GM12865 (cell line): ENCODE measurements around the gene TLCD3B.

Experiments
- DNase-seq: peaks from one replicate; pipeline ENCODE4 v3.0.0; 2010; ENCODE audit warnings: low read depth
- H3K4me3 ChIP-seq: 2 replicates; pipeline ENCODE4 v1.5.1; 2011; ENCODE audit warnings: mild to moderate bottlenecking, low read depth, low read length, control low read depth
- TF ChIP-seq, protein P1 (sequence below): IDR thresholded peaks from 2 replicates; pipeline ENCODE4 v1.5.1; 2011; ENCODE audit warnings: low read length, control low read depth, low read depth, inconsistent platforms; ENCODE audit not compliant: insufficient read depth; ENCODE audit errors: missing control alignments

Gene TLCD3B

DNA sequence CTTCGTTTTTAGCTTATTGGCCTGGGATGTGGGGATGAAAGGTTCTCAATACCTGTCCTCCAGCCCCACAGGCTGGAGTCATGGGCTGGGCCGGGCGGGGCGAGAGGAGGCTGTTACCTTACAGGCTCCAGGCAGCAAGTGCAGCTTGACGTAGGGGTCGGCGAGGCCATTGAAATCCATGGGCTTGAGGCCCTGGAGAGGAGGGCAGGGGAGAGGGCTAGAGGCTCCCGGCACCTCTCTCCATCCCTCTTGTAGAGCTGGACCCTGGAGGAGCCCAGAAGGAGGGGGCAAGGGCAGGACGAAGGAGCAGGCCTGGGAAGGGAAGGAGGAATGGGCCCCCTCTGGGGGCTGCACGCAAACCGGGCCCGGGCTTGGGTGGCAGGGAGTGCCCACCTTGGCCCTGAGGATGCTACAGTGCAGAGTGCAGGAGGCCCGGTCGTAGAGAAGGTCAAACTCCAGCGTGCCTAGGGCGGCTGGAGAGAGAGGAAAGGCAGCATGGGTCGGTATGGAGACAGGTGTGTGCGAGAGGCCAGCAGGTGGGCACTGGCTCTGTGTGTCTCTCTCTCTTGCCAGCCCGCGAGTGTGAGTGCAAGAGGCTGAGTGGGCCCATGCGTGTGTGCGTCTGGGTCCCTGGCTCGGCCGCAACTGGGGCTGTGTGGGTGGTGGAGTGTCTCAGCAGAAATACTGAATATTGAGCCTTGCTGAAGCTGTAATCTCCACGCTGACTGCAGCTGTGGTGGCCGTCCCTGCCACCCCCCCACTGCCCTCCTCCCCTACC, 21.8 kb downstream of the TLCD3B start:
- TF ChIP-seq, protein P1, sequence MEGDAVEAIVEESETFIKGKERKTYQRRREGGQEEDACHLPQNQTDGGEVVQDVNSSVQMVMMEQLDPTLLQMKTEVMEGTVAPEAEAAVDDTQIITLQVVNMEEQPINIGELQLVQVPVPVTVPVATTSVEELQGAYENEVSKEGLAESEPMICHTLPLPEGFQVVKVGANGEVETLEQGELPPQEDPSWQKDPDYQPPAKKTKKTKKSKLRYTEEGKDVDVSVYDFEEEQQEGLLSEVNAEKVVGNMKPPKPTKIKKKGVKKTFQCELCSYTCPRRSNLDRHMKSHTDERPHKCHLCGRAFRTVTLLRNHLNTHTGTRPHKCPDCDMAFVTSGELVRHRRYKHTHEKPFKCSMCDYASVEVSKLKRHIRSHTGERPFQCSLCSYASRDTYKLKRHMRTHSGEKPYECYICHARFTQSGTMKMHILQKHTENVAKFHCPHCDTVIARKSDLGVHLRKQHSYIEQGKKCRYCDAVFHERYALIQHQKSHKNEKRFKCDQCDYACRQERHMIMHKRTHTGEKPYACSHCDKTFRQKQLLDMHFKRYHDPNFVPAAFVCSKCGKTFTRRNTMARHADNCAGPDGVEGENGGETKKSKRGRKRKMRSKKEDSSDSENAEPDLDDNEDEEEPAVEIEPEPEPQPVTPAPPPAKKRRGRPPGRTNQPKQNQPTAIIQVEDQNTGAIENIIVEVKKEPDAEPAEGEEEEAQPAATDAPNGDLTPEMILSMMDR = no peak
- no peak overlapping the region for H3K4me3 ChIP-seq
- DNase-seq = no peak

DNA sequence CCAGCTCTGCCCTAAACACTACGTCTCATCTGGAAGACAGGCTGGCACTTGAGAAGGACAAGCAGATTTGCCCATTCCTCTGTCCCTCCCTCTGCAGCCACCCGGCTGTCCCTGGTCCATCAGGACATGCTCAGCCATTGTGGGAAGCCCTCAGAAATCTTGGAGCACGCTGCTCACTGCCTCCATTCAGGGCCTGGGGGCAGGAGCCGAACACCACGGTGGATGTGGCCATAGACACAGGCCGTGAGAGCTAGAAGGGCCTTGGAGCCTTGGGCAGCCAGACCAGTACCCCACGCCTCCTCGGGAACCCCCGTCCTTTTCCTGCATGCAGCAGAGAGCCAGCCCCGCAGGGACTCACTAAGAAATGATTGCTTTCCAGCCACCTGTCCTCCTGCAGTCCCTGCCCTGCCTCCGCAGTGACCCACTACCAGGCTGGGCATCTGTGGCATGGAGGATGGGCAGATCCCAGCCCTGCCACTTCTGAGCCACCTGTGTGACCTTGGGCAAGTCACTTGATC, 23.6 kb downstream of the TLCD3B start:
- no peak for DNase-seq
- no peak overlapping the region for H3K4me3 ChIP-seq
- TF ChIP-seq, protein P1 = no peak

GRCh38 chr16:30006659-30007377, 24.3 kb downstream of the TLCD3B start:
- TF ChIP-seq, protein P1 = no peak
- H3K4me3 ChIP-seq = no peak overlapping the region
- DNase-seq = no peak

DNA sequence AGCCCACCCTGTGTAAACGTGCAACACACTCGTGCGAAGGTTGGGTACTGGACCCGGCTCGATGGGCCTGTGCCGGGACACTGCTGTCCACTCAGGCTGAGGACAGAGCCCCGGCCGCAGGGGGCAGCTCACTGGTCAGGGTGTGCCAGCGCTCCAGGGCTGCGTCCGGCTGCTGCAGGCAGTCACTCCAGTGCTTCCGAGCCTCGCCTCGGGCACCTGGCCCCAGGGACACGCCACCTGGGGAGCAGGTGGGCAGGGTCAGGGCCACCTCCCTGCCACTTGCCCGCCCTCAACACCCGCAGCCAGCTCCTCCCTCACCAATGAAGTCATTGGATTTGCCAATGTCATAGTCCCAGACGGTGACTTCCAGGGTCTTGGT, 25.0 kb downstream of the TLCD3B start:
- no peak overlapping the region for H3K4me3 ChIP-seq
- TF ChIP-seq, protein P1 = no peak
- no peak for DNase-seq

DNA sequence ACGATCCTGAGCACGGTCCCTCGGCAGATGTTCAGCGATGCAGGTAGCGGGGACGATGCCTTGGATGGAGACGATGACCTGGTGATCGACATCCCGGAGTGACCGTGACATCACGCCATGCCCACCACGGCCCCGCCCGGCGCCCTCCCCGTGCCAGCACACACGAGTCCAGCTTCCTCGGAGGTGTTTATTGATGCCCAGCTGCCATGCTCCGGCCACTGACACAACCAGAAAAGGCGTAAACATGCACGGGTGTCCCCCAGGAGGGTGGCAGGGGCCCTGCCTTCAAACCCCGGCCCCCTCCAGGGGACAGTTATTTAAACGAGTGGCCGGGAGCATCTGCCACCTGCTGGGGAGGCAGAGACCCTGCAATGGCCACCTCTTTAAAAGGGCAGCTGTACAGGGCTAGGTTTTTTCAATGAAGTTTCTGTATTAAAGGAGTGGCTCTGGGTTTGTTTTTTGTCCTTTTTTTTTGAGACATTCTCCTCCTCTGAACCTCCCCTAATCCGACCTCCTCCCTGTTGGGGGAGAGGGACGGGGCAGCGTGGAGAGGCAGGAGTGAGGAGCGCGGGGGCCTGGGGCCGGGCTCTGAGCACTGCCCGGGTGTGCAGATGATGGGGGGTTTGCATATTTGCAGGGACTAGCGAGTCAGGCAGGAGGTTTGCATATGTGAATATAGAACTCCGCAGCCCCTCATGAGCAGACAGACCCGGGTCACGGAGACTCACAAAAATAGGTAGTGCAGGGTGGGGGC, 25.6 kb downstream of the TLCD3B start:
- TF ChIP-seq, protein P1 = peak; percentile 69
- no peak overlapping the region for H3K4me3 ChIP-seq
- peak; percentile 53 for DNase-seq

GRCh38 chr16:30004811-30005242, 26.2 kb downstream of the TLCD3B start:
- no peak overlapping the region for H3K4me3 ChIP-seq
- no peak for DNase-seq
- TF ChIP-seq, protein P1 = no peak
